ENCODE results near the gene ABCA1.

GRCh38 chr9:104876587-104876986 lies 51.4 kb downstream of the ABCA1 start:
- TF ChIP-seq CTCF (IDR thresholded peaks at IDR 0.05; ENCODE audit: low read depth, low read length) = no peak
- no peak for TF ChIP-seq POLR2A (IDR thresholded peaks at IDR 0.05; ENCODE audit: extremely low read depth, insufficient read length)

Measured in NB4 (cell line).